GM12865 (cell line): ENCODE measurements around the gene LAYN.

Experiments
- DNase-seq: peaks from one replicate; pipeline ENCODE4 v3.0.0; 2010; ENCODE audit warnings: low read depth
- H3K4me3 ChIP-seq: 2 replicates; pipeline ENCODE4 v1.5.1; 2011; ENCODE audit warnings: mild to moderate bottlenecking, low read depth, low read length, control low read depth
- CTCF ChIP-seq: IDR thresholded peaks from 2 replicates; pipeline ENCODE4 v1.5.1; 2011; ENCODE audit warnings: low read length, control low read depth, low read depth, inconsistent platforms; ENCODE audit not compliant: insufficient read depth; ENCODE audit errors: missing control alignments

LAYN gene

GRCh38 chr11:111559800-111560464, 19.4 kb downstream of the LAYN start:
- DNase-seq, result no peak
- no peak overlapping the region for H3K4me3 ChIP-seq
- TF ChIP-seq CTCF, result no peak

GRCh38 chr11:111560800-111561199, 20.3 kb downstream of the LAYN start:
- DNase-seq, result no peak
- no peak for TF ChIP-seq CTCF
- H3K4me3 ChIP-seq, result no peak overlapping the region

GRCh38 chr11:111561306-111561705, 20.8 kb downstream of the LAYN start:
- TF ChIP-seq CTCF, result no peak
- DNase-seq, result no peak
- no peak overlapping the region for H3K4me3 ChIP-seq

- no peak overlapping the region for H3K4me3 ChIP-seq
- no peak for DNase-seq
- TF ChIP-seq CTCF, result no peak
These were observed 21.3 kb downstream of the LAYN start for GRCh38 chr11:111561791-111562325.

- H3K4me3 ChIP-seq, result no peak overlapping the region
- DNase-seq, result no peak
- no peak for TF ChIP-seq CTCF
These were observed 22.3 kb downstream of the LAYN start for GRCh38 chr11:111562692-111563389.

GRCh38 chr11:111565114-111565720, 24.7 kb downstream of the LAYN start:
- H3K4me3 ChIP-seq, result no peak overlapping the region
- TF ChIP-seq CTCF, result peak; percentile 75
- peak; percentile 72 for DNase-seq
